Central memory CD8-positive, alpha-beta T cell (primary cell): ENCODE data around the gene CFAP91.
A peak's percentile ranks its signal among the peaks of the same experiment; 100 is the strongest.

Experiments used
- ATAC-seq: fragments of 150-1000 bp; cut with Tn5 transposase; replicated peaks from 2 replicates; pipeline ENCODE4 v1.10.0; 2022; ENCODE audit warnings: mild to moderate bottlenecking, moderate FRiP score, moderate number of reproducible peaks; ENCODE audit not compliant: poor library complexity, severe bottlenecking; ENCODE audit errors: extremely low read depth
- DNase-seq, 2 donors: peaks; one replicate each; pipeline ENCODE4 v3.0.0; 2021; ENCODE audit warnings: low spot score in 2 of 2
- H3K27ac Mint-ChIP-seq: one replicate; pipeline ENCODE4 v1.8.0; 2022; ENCODE audit warnings: low read depth, mild to moderate bottlenecking, moderate library complexity, mixed read lengths
- H3K27me3 Mint-ChIP-seq: one replicate; pipeline ENCODE4 v1.8.0; 2022; ENCODE audit warnings: mixed read lengths
- H3K36me3 Mint-ChIP-seq: one replicate; pipeline ENCODE4 v1.8.0; 2022; ENCODE audit warnings: mild to moderate bottlenecking, moderate library complexity, mixed read lengths; ENCODE audit not compliant: insufficient read depth
- H3K4me1 Mint-ChIP-seq: one replicate; pipeline ENCODE4 v1.8.0; 2022; ENCODE audit warnings: mixed read lengths
- H3K4me3 Mint-ChIP-seq: one replicate; pipeline ENCODE4 v1.8.0; 2022; ENCODE audit warnings: mild to moderate bottlenecking, moderate library complexity, mixed read lengths
- H3K9me3 Mint-ChIP-seq: one replicate; pipeline ENCODE4 v1.8.0; 2022; ENCODE audit warnings: mixed read lengths

CFAP91 gene

DNA sequence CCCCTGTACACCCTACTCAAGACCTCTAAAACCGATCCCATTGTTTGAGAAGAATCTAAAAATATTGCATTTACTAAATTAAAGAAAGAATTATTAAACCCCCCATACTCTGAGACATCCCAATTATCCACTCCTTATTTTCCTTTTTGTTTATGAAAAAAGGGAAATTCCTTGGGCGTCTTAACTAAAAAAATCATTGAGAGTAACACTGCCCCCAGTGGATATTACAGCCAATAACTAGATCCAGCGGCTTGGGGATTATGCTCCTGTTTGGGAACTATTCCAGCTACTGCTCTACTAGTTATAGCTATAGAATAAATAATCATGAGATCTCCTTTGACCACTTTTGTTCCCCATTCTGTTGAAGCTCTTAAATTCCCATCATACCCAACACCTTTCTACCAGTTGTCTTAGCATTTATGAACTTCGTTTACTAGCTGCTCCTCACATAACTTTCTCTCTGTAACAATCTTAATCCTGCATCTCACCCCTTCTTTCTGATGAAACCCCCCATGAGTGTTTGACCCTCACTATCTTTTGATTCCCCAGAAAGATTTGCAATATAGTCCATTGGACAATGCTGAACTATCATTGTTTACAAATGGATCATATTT, 12.7 kb upstream of the CFAP91 start:
- Mint-ChIP-seq H3K4me1 (no peaks in the 10 kb centered on the region), H3K27ac (no peak overlapping the region), H3K27me3 (peaks cover 13% of the 10 kb centered on the region), H3K4me3 (no peak overlapping the region), H3K36me3 (peaks cover 2% of the 10 kb centered on the region), H3K9me3 (no peaks in the 10 kb centered on the region)
- DNase-seq = no peak
- ATAC-seq = no peak

DNA sequence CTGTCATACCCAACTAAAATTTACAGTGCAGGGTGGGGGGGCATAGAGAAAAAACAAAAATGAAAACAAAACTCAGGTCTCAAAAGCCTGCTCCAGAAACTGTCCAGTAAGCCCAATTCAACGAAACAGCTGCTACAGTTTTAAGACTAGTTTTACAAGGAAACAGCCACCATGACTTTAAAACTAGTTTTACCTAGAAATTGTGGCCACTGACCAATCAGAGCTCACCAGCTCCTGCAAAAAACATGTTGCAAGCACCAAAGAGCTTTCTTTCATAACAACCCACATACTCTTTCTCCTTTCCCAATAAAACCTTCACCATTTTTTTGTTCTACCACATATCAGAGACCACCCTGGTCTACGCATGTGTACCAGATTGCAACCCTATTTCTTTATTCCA, 7.3 kb upstream of the CFAP91 start:
- Mint-ChIP-seq H3K36me3 (peaks cover 2% of the 10 kb centered on the region), H3K4me1 (peaks cover 9% of the 10 kb centered on the region), H3K9me3 (no peaks in the 10 kb centered on the region), H3K27me3 (no peaks in the 10 kb centered on the region), H3K4me3 (no peak overlapping the region), H3K27ac (no peak overlapping the region)
- DNase-seq = no peak
- no peak for ATAC-seq

DNA sequence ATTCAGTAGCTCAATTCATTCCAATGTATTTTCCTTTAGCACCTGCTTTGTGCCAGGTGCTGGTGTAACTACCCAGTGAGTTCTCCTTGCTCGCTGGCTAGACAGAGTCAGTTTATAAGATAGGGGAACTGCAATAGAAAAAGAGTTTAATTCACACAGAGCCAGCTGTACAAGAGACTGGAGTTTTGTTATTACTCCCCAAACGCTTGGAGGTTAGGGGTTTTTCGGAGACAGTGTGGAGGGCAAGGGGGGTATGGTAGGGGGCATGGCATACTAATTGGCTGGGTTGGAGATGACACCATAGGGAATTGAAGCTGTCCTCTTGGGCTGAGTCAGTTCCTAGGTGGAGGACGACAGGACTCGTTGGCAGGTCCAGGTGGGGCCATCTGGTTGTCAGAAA, 5.4 kb upstream of the CFAP91 start:
- no peak overlapping the region for H3K4me3 Mint-ChIP-seq
- peaks cover 2% of the 10 kb centered on the region for H3K36me3 Mint-ChIP-seq
- H3K27ac Mint-ChIP-seq = no peak overlapping the region
- peaks cover 12% of the 10 kb centered on the region for H3K4me1 Mint-ChIP-seq
- H3K9me3 Mint-ChIP-seq = no peaks in the 10 kb centered on the region
- ATAC-seq = no peak
- DNase-seq = no peak
- H3K27me3 Mint-ChIP-seq = no peaks in the 10 kb centered on the region

DNA sequence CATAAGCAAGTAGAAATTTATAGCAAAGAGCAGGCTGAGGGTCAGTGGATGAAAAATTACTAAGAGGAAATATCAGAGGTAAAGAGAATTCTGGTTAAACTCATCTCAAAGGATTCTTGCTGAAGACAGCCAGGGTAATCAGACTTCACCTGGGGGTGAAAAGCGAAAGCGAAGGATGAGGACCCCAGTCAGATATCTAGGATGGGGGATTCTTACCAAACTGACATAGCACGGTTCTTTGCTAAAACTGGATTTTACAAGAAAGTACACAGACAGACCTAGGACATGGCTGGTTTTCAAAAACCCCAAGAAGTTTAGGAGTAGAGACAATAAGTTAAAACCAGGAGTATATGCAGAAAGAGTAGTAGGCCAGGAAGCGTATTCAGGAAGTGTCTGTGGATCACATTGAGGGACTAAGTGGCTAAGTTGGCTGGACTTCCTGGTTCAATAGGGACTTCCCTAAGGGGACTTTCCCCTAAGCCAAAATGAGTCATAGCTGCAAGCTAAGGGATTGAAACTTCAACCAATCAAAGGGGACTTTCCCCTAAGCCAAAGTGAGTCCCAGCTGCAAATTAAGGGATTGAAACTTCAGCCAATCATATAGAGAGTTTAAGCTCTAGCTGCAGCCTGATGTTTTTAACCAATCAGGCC, 2.4 kb upstream of the CFAP91 start:
- Mint-ChIP-seq H3K4me3 (no peak overlapping the region), H3K36me3 (peaks cover 2% of the 10 kb centered on the region), H3K27ac (peak overlapping the region; percentile 30), H3K4me1 (peaks cover 24% of the 10 kb centered on the region), H3K27me3 (no peaks in the 10 kb centered on the region), H3K9me3 (no peaks in the 10 kb centered on the region)
- DNase-seq = peak in 1 of 2 donors; percentile 19
- peak; percentile 47 for ATAC-seq

DNA sequence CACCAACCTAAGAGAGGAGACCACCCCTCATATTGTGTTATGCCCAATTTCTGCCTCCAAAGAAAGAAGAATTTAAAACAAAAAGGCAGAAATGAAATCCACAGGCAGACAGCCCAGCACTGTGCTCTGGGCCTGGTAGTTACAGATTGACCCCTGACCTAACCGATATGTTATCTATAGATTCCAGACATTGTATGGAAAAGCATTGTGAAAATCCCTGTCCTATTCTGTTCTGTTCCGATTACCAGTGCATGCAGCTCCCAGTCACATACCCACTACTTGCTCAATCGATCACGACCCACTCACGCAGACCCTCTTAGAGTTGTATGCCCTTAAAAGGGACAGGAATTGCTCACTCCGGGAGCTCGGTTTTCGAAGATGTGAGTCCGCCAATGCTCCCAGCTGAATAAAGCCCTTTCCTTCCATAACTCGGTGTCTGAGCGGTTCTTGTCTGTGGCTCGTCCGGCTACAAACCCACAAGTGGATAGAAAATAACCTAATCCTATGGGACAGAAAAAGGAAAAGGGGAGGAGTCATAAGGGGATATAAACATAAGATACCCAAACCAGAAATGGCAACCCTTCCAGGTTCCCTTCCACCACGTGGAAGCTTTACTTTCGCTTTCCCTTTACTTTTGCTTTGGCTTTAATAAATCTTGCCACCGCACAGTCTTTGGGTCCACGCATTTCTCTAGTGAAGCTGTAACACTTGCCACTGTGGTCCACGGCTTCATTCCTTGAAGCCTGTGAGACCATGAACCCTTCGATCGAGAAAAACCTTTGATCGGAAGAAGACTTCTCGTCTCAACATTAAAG, 1.7 kb upstream of the CFAP91 start:
- DNase-seq = no peak
- peaks cover 24% of the 10 kb centered on the region for H3K4me1 Mint-ChIP-seq
- H3K9me3 Mint-ChIP-seq = no peaks in the 10 kb centered on the region
- no peak overlapping the region for H3K4me3 Mint-ChIP-seq
- H3K27ac Mint-ChIP-seq = peak overlapping the region; percentile 30
- ATAC-seq = no peak
- H3K36me3 Mint-ChIP-seq = peaks cover 2% of the 10 kb centered on the region
- H3K27me3 Mint-ChIP-seq = no peaks in the 10 kb centered on the region

DNA sequence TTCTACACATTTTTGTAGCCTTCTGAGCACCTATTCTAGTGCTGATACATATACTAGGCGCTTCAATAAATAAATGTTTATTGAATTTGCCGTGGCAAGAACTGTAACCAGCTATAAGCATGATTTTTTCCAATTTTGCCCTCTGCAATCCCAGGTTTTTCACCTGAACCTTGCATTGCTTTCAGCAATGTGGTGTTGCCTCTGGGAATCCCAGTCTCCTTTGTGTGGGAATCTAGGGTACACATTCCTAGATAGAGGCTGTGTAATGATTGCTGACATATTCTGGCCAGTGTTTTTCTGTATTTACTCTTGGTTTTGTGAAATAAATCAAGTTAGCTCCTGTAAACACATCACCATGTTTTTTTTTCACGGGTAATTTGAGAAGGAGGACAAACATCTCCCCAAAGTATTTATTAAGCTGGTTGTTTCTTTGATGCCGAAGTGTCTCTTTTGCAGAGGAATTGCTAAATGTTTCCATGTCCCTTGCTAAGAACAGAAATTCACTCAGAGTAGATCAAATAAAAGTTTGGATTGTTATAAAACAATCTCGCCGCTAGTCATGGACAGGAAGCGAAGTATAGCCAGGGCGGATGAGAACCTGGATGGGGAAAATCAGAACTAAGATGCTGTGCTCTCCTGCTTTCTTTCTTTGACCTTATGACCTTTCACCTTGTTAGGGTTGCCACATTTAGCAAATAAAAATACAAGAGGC, 1.2 kb downstream of the CFAP91 start:
- no peaks in the 10 kb centered on the region for H3K9me3 Mint-ChIP-seq
- no peak for DNase-seq
- H3K27me3 Mint-ChIP-seq = no peaks in the 10 kb centered on the region
- peaks cover 2% of the 10 kb centered on the region for H3K36me3 Mint-ChIP-seq
- peaks cover 24% of the 10 kb centered on the region for H3K4me1 Mint-ChIP-seq
- no peak for ATAC-seq
- H3K27ac Mint-ChIP-seq = peak overlapping the region; percentile 39
- peak overlapping the region; percentile 77 for H3K4me3 Mint-ChIP-seq

DNA sequence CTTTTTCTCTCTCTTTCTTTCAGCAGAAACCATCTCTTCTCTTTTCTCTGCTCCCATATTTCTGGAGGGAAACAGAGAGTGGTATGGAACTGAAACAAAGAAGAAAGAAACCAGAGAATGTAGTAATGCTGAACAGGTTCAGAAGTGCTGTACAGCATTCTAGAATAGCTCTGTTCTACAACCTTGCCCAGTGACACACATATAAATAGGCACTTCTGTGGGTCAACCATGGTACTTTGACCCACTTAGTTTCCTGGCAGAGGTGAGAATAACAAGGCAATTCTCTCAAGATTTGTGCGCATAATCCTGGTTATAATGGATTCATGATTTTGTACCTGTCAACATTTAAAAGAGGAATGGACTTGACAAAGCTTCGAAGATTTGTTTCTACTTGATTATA, 12.3 kb downstream of the CFAP91 start:
- ATAC-seq (no peak), DNase-seq (no peak)
- Mint-ChIP-seq H3K27me3 (no peaks in the 10 kb centered on the region), H3K4me1 (no peaks in the 10 kb centered on the region), H3K4me3 (no peak overlapping the region), H3K36me3 (no peaks in the 10 kb centered on the region), H3K27ac (no peak overlapping the region), H3K9me3 (no peaks in the 10 kb centered on the region)

DNA sequence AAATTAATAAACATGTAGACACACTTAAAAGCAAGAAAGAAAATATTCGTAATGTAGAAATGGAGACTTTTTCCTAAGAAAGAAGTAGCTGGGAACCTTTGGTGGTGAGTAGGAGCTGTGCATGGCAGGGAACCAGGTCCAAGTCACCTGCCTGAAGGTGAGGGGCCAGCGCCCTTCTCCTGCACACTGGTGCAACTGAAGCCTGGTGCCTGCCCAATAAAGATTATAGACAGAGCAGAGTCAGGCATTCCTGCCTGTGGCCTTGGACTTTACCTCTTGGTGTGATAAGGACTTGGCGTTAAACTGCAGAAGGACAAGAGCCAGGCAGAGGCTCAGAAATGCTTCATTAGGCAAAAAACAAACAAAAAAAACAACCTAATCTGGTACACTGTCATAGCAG, 14.2 kb downstream of the CFAP91 start:
- Mint-ChIP-seq H3K27me3 (peaks cover 11% of the 10 kb centered on the region), H3K36me3 (no peaks in the 10 kb centered on the region), H3K4me1 (no peaks in the 10 kb centered on the region), H3K9me3 (no peaks in the 10 kb centered on the region), H3K4me3 (no peak overlapping the region), H3K27ac (no peak overlapping the region)
- ATAC-seq (no peak), DNase-seq (no peak)

DNA sequence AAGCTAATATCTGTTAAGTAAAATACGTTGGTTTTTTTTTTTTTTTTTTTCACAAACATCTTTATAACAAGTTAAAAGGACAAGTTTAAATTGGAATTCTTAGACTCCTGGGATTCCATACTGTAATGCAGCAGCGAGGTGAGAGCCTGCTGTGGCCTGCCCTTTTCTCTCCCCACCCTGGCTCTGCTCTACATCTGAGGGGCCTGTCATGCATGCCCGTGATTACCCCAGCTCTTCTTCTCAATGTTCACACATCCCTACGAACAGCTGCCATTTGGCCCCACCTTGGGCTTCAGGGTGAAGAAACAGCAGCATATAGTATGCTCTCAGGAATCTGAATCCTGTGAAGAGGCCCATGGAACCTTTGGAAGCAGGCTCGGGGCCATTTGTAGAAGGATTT, 14.7 kb downstream of the CFAP91 start:
- H3K36me3 Mint-ChIP-seq = no peaks in the 10 kb centered on the region
- no peaks in the 10 kb centered on the region for H3K9me3 Mint-ChIP-seq
- DNase-seq (no peak), ATAC-seq (no peak)
- H3K4me1 Mint-ChIP-seq = no peaks in the 10 kb centered on the region
- H3K27me3 Mint-ChIP-seq = peaks cover 11% of the 10 kb centered on the region
- no peak overlapping the region for H3K27ac Mint-ChIP-seq
- no peak overlapping the region for H3K4me3 Mint-ChIP-seq

DNA sequence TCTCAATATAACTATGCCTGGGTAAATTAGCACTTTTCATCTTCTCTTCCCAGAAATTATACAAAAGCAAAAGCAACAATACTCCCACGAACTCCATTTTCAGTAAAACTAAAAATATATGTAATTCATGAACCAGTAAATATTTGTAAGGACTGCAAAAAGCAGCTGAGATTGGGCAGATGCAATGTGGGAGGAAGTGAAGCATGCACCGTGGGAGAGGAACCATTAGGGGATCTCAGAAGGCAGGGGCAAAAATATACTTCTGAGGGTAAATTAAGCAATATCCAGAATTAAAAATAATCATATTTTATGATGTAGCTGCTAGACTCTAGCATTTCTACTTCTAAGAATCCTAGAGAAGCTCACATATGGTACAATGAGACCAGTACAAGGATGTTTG, 20.2 kb downstream of the CFAP91 start:
- Mint-ChIP-seq H3K9me3 (no peaks in the 10 kb centered on the region), H3K4me1 (no peaks in the 10 kb centered on the region), H3K4me3 (no peak overlapping the region), H3K27ac (no peak overlapping the region), H3K27me3 (peaks cover 11% of the 10 kb centered on the region), H3K36me3 (no peaks in the 10 kb centered on the region)
- ATAC-seq (no peak), DNase-seq (no peak)

DNA sequence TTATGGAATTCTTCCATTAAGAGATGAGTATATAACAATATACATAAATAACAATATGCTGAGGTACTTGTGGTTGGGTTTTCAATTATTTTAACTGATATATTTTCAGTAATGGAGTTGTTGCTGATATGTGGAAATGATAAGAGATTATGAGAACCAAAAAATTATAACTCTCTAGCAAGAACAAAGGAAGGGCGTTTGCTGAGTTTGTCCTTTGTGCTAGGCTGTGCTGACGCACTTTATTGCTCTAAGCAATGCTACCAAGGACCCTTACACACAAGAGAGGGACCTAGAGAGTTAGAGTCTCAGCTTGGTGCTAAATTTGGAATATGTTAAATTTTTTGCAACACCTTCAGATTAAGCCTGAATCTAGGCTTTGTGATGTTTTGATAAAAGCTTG, 24.1 kb downstream of the CFAP91 start:
- ATAC-seq = no peak

DNA sequence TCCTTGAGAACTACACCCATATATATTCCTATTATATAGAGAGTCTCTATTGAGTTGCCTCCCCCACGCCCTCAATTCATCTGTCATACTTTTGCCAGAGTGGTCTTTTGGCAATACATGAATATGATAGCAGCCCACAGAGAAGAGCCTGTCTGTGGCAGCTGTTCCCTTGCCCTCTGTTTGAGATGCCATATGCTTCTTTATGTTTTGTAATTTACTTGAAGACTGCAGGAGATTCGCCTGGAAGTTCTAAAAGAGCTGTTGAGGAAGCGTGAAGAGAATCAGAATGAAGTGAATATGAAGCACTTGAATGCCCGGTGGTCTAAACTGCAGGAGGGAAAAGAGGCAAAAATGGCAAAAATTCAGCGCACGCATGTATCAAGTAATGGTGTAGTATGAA, 27.2 kb downstream of the CFAP91 start:
- Mint-ChIP-seq H3K9me3 (no peaks in the 10 kb centered on the region), H3K36me3 (no peaks in the 10 kb centered on the region), H3K27ac (no peak overlapping the region), H3K4me3 (no peak overlapping the region), H3K4me1 (no peaks in the 10 kb centered on the region), H3K27me3 (no peaks in the 10 kb centered on the region)
- no peak for DNase-seq
- ATAC-seq = no peak

More for the DNA sequence above, 24.1 kb downstream of the CFAP91 start:
- Mint-ChIP-seq H3K27ac (no peak overlapping the region), H3K4me1 (no peaks in the 10 kb centered on the region), H3K27me3 (peaks cover 1% of the 10 kb centered on the region), H3K9me3 (no peaks in the 10 kb centered on the region), H3K36me3 (no peaks in the 10 kb centered on the region), H3K4me3 (no peak overlapping the region)
- DNase-seq = no peak
